Hepatocyte (in vitro differentiated cells): Measurements from ENCODE around the gene RBM33.

ENCODE experiments used
- CTCF ChIP-seq: fragments of 200-600 bp; sonication (generic); IDR thresholded peaks from 2 replicates; pipeline ENCODE4 v1.5.1; 2016; ENCODE audit warnings: antibody characterized with exemption, mild to moderate bottlenecking; ENCODE audit not compliant: poor library complexity
- EZH2 ChIP-seq: fragments of 200-600 bp; sonication (generic); IDR thresholded peaks from 2 replicates; pipeline ENCODE4 v1.6.1; 2016; ENCODE audit warnings: antibody characterized with exemption, mild to moderate bottlenecking, borderline replicate concordance
- EZH2phosphoT487 ChIP-seq: fragments of 200-600 bp; sonication (generic); IDR thresholded peaks from one replicate; pipeline ENCODE4 v1.6.1; 2018; ENCODE audit warnings: antibody characterized with exemption, mild to moderate bottlenecking, low read depth, moderate library complexity; ENCODE audit not compliant: unreplicated experiment, severe bottlenecking

- TF ChIP-seq CTCF (no peak), EZH2 (no peak), EZH2phosphoT487 (no peak)
Observed at GRCh38 chr7:155646669-155647068, 2.2 kb downstream of the RBM33 start.
